Esophagus squamous epithelium (tissue), 4 donors: Measurements from ENCODE around the gene PLA2G2D.

Experiments
- CTCF ChIP-seq, 6 experiments: fragments of 450-650 bp in 4 of 6; fragments of 200-600 bp in 2 of 6; sonication (generic) in 2 of 6; IDR thresholded peaks; one replicate each; pipeline ENCODE4 v1.5.1; 2016 to 2019; ENCODE audit warnings: antibody characterized with exemption in 6 of 6, mild to moderate bottlenecking in 4 of 6, moderate library complexity in 4 of 6
- POLR2A ChIP-seq, 4 donors: fragments of 450-650 bp; IDR thresholded peaks; one replicate each; pipeline ENCODE4 v1.6.1; 2017; ENCODE audit warnings: antibody characterized with exemption in 4 of 4, mild to moderate bottlenecking in 4 of 4, moderate library complexity in 3 of 4

GRCh38 chr1:20167126-20167525 is 47.8 kb upstream of the PLA2G2D start:
- TF ChIP-seq CTCF (IDR thresholded peaks at IDR 0.05) (no peak), POLR2A (IDR thresholded peaks at IDR 0.05) (no peak)
